Endothelial cell of umbilical vein (primary cell): Measurements from ENCODE around the gene MAGI1. TPM values are rescaled to one million over a fixed set of nuclear protein-coding genes. Genes with fewer than 3 reads are reported as not detected.

Experiments
- BruUV-seq: library from RNA; stranded (reverse); fragments of 400-500 nt; replicated peaks from 2 replicates; lab custom pipeline; 2021; lab: Mats Ljungman, UMichigan
- CTCF ChIA-PET: fragments of 300-600, 350-600 bp; sonication (Branson Sonifier 250); formaldehyde crosslinking; loops from one replicate; lab custom pipeline; 2021; ENCODE audit warnings: antibody characterized with exemption, inconsistent platforms; lab: Charles Lee
- POLR2A ChIA-PET: fragments of 300-600, 350-600 bp; sonication (Branson Sonifier 250); formaldehyde crosslinking; loops from one replicate; lab custom pipeline; 2021; ENCODE audit warnings: antibody characterized with exemption, inconsistent platforms; lab: Charles Lee
- DNase-seq: peaks from one replicate; pipeline ENCODE4 v3.0.0-alpha.2; 2011; ENCODE audit warnings: low read depth, low spot score
- FAIRE-seq: peaks from 2 replicates; lab custom pipeline; 2011; peaks lifted over from hg19 to GRCh38; lab: Jason Lieb, UNC
- H2AFZ ChIP-seq: 2 replicates; pipeline ENCODE4 v1.6.0; 2012; ENCODE audit warnings: low read depth, low read length, control low read depth, inconsistent platforms
- H3K27ac ChIP-seq: 2 replicates; pipeline ENCODE4 v1.5.1; 2011; ENCODE audit warnings: low read depth, mild to moderate bottlenecking, control low read depth, low read length, moderate library complexity; ENCODE audit not compliant: insufficient read depth
- H3K27me3 ChIP-seq, 2 experiments: 2 replicates each; pipeline versions ENCODE4 v1.6.0 to v1.6.1; 2011; ENCODE audit warnings: low read length in 2 of 2, mixed read lengths in 1 of 2; ENCODE audit not compliant: control insufficient read depth in 2 of 2, insufficient read depth in 2 of 2
- H3K36me3 ChIP-seq, 2 experiments: 2 replicates in 1 of 2; 3 replicates in 1 of 2; pipeline ENCODE4 v1.5.1; 2011; ENCODE audit warnings: low read length in 2 of 2, mild to moderate bottlenecking in 1 of 2, moderate library complexity in 1 of 2; ENCODE audit not compliant: control insufficient read depth in 2 of 2, insufficient read depth in 2 of 2; ENCODE audit errors: extremely low read depth in 1 of 2
- H3K4me1 ChIP-seq: 3 replicates; pipeline ENCODE4 v1.5.1; 2011; ENCODE audit warnings: mild to moderate bottlenecking, low read length; ENCODE audit not compliant: control insufficient read depth, insufficient read depth; ENCODE audit errors: extremely low read depth
- H3K4me2 ChIP-seq: 2 replicates; pipeline ENCODE4 v1.6.1; 2011; ENCODE audit warnings: low read length, control low read depth, mixed read lengths; ENCODE audit not compliant: insufficient read depth
- H3K4me3 ChIP-seq, 3 experiments: fragments of 200-600 bp in 1 of 3; sonication (generic), shearing (Covaris generic) in 1 of 3; replicated peaks in 1 of 3; 2 replicates each; pipeline ENCODE4 v1.5.1; 2011 to 2016; ENCODE audit warnings: control low read depth in 3 of 3, low read length in 3 of 3, mild to moderate bottlenecking in 2 of 3, inconsistent platforms in 1 of 3, low read depth in 1 of 3, moderate library complexity in 1 of 3; ENCODE audit not compliant: insufficient read depth in 1 of 3
- H3K79me2 ChIP-seq: 2 replicates; pipeline ENCODE4 v1.6.0; 2012; ENCODE audit warnings: low read length, inconsistent platforms; ENCODE audit not compliant: control insufficient read depth, insufficient read depth
- H3K9ac ChIP-seq: replicated peaks from 2 replicates; pipeline ENCODE3; 2011; ENCODE audit warnings: low read length, control low read depth; ENCODE audit not compliant: insufficient read depth; ENCODE audit errors: extremely low read depth
- H3K9me1 ChIP-seq: replicated peaks from 3 replicates; pipeline ENCODE4 v1.6.0; 2011; ENCODE audit warnings: mild to moderate bottlenecking, low read length; ENCODE audit not compliant: control insufficient read depth, insufficient read depth; ENCODE audit errors: extremely low read depth
- H3K9me3 ChIP-seq: replicated peaks from 2 replicates; pipeline ENCODE4 v1.5.1; 2012; ENCODE audit warnings: low read length, inconsistent platforms; ENCODE audit not compliant: control insufficient read depth, insufficient read depth
- H4K20me1 ChIP-seq: replicated peaks from 2 replicates; pipeline ENCODE3; 2011; ENCODE audit warnings: mild to moderate bottlenecking, low read length; ENCODE audit not compliant: control insufficient read depth, insufficient read depth; ENCODE audit errors: extremely low read depth
- EZH2 ChIP-seq: IDR thresholded peaks from 2 replicates; pipeline ENCODE4 v1.6.1; 2012; ENCODE audit warnings: borderline replicate concordance, low read depth, mild to moderate bottlenecking, moderate library complexity, low read length, inconsistent platforms; ENCODE audit not compliant: severe bottlenecking
- FOS ChIP-seq: IDR thresholded peaks from 2 replicates; pipeline ENCODE4 v1.6.1; 2011; ENCODE audit warnings: mild to moderate bottlenecking, low read length, moderate library complexity, borderline replicate concordance; ENCODE audit not compliant: insufficient read depth
- GATA2 ChIP-seq: IDR thresholded peaks from 2 replicates; pipeline ENCODE4 v1.7.0; 2011; ENCODE audit warnings: low read depth, mild to moderate bottlenecking, moderate library complexity, mixed read lengths, low read length; ENCODE audit not compliant: insufficient read length, insufficient read depth
- JUN ChIP-seq: IDR thresholded peaks from 2 replicates; pipeline ENCODE4 v1.6.1; 2011; ENCODE audit warnings: borderline replicate concordance, low read depth; ENCODE audit not compliant: insufficient read length, insufficient read depth
- MYC ChIP-seq: IDR thresholded peaks from one replicate; pipeline ENCODE4 v1.6.1; 2011; ENCODE audit warnings: mild to moderate bottlenecking, low read depth, low read length
- POLR2A ChIP-seq: IDR thresholded peaks from 2 replicates; pipeline ENCODE4 v1.6.1; 2012; ENCODE audit warnings: low read depth, mild to moderate bottlenecking, control low read depth, low read length
- POLR2AphosphoS5 ChIP-seq: IDR thresholded peaks from 2 replicates; pipeline ENCODE4 v1.6.1; 2012; ENCODE audit warnings: low read depth, mild to moderate bottlenecking, control low read depth, low read length, moderate library complexity; ENCODE audit not compliant: insufficient read depth
- dilution Hi-C: fragments of 300-500 bp; cut with MboI; formaldehyde crosslinking; loops from one replicate; pipeline ENCODE4 v1.15.0; 2019; ENCODE audit warnings: low sequenced_read_pairs; ENCODE audit not compliant: extremely low pct_ligation_motif_present
- intact Hi-C: fragments of 100-400 bp; cut with micrococcal nuclease; formaldehyde crosslinking; loops from one replicate; pipeline ENCODE4 v1.10.0; 2022
- polyA plus RNA-seq, 4 experiments: library from polyadenylated mRNA; depleted of rRNA in 3 of 4; stranded (reverse) in 3 of 4; unstranded in 1 of 4; fragments of >200 nt; gene quantifications; 2 replicates each; pipeline versions ENCODE4 v1.2.1 to v1.2.3, GENCODE V29; 2011 to 2012; ENCODE audit warnings: missing spikeins in 1 of 4
- total RNA-seq: library from RNA; stranded (reverse); gene quantifications from 2 replicates; pipeline ENCODE4 v1.2.3, GENCODE V29; 2021
- TF ChIP-seq, protein P1 (sequence below), 2 donors: IDR thresholded peaks; 1 replicate in 1 of 2; 2 replicates in 1 of 2; pipeline ENCODE4 v1.5.1; 2011; ENCODE audit warnings: low read length in 2 of 2, mild to moderate bottlenecking in 2 of 2, moderate library complexity in 2 of 2, control low read depth in 1 of 2, inconsistent platforms in 1 of 2, low read depth in 1 of 2; ENCODE audit not compliant: insufficient read depth in 1 of 2; ENCODE audit errors: extremely low read depth in 1 of 2
- TF ChIP-seq, protein P2 (sequence below): IDR thresholded peaks from 2 replicates; pipeline ENCODE4 v1.6.1; 2011; ENCODE audit not compliant: insufficient read depth, insufficient read length

Gene MAGI1
- total and polyA plus RNA-seq, 2 donors (not counting 3 experiments of a cell fraction or from before 2014, with no cell fraction given): 10.1 to 47.9 TPM

DNA sequence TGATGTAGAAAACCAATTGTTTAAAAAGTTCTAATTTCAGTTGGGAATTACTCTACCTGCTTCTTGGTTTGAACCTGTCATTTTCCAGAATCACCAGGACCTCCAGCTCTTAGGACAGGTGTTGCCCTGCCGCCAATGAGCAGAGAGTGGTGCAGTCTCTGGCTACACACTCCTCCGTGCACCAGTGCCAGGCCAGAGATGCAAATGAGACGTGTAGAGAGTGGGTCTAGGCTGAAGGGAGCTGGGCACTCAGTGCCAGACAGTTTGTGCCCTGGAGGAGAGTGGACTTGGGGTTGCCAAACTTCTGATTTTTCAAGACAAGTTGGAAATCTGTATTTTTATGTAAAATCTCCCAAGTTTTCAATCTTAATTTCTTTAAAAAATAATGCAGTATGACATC lies 566.2 kb downstream of the MAGI1 start:
- Histone ChIP-seq H3K36me3 (no peaks in the 10 kb centered on the region), H3K27me3 (no peaks in the 10 kb centered on the region), H3K27ac (no peak overlapping the region), H3K4me2 (no peak overlapping the region), H3K9me3 (no peaks in the 10 kb centered on the region), H3K79me2 (no peaks in the 10 kb centered on the region), H3K4me3 (no peak overlapping the region), H3K9me1 (no peaks in the 10 kb centered on the region), H3K4me1 (no peaks in the 10 kb centered on the region), H3K9ac (no peak overlapping the region), H2AFZ (no peak overlapping the region), H4K20me1 (no peaks in the 10 kb centered on the region)
- dilution Hi-C loops: no loop called here
- CTCF ChIA-PET: no interaction called here
- FAIRE-seq (no peak), DNase-seq (no peak)
- TF ChIP-seq JUN (no peak), EZH2 (no peak), POLR2AphosphoS5 (no peak), FOS (no peak), GATA2 (no peak), MYC (no peak)
- BruUV-seq: no TSS peak
- POLR2A ChIA-PET: no interaction called here
- intact Hi-C loops: no loop called here

DNA sequence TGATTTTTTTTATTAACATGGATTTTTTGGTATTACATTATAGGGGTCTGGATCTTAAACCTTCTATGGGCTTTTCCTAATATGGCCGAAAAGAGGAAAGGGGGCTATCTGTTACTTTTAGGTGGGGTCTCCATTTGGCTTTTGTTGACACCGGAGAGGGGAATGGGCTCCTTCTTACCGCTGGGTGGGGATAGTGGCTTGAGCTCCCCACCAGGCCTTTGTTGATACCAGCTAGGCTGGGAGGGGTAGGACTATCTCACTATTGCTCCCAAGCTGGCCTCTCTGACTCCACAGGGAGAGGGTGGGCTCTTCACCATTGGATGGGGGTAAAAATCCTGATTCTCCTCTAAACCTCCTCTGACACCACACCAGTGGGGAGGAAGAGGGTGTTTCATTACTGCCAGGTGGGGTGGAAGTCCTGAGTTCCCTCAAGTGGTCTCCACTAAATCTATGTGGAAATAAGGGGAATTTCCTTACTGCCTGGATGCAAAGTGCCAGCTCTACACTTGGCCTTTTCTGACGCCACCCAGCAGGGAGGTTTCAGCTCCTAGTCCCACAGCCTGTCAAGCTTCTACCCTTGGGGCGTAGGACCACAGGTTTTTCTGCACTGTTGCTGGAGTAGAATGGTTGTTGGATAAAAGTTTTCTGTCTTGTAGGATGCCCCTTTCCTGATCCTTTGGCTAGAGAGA lies 572.3 kb downstream of the MAGI1 start:
- H3K79me2 ChIP-seq: no peaks in the 10 kb centered on the region
- H3K9ac ChIP-seq: no peak overlapping the region
- intact Hi-C loops (no loop called here), dilution Hi-C loops (no loop called here)
- H2AFZ ChIP-seq: no peak overlapping the region
- no peak overlapping the region for H3K4me3 ChIP-seq
- TF ChIP-seq, protein P1, sequence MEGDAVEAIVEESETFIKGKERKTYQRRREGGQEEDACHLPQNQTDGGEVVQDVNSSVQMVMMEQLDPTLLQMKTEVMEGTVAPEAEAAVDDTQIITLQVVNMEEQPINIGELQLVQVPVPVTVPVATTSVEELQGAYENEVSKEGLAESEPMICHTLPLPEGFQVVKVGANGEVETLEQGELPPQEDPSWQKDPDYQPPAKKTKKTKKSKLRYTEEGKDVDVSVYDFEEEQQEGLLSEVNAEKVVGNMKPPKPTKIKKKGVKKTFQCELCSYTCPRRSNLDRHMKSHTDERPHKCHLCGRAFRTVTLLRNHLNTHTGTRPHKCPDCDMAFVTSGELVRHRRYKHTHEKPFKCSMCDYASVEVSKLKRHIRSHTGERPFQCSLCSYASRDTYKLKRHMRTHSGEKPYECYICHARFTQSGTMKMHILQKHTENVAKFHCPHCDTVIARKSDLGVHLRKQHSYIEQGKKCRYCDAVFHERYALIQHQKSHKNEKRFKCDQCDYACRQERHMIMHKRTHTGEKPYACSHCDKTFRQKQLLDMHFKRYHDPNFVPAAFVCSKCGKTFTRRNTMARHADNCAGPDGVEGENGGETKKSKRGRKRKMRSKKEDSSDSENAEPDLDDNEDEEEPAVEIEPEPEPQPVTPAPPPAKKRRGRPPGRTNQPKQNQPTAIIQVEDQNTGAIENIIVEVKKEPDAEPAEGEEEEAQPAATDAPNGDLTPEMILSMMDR (IDR thresholded peaks at IDR 0.05; ENCODE audit: extremely low read depth in 1 of 2, insufficient read depth in 1 of 2, low read depth in 1 of 2, low read length in 2 of 2): no peak
- no peak for TF ChIP-seq FOS
- TF ChIP-seq EZH2: no peak
- TF ChIP-seq POLR2AphosphoS5: no peak
- TF ChIP-seq, protein P2, sequence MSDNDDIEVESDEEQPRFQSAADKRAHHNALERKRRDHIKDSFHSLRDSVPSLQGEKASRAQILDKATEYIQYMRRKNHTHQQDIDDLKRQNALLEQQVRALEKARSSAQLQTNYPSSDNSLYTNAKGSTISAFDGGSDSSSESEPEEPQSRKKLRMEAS: no peak
- TF ChIP-seq GATA2: no peak
- no peak for TF ChIP-seq MYC
- TF ChIP-seq JUN: no peak
- no peak for TF ChIP-seq POLR2A
- H3K9me3 ChIP-seq: no peaks in the 10 kb centered on the region
- no peak overlapping the region for H3K27ac ChIP-seq
- no TSS peak for BruUV-seq
- no peaks in the 10 kb centered on the region for H3K27me3 ChIP-seq
- no peaks in the 10 kb centered on the region for H4K20me1 ChIP-seq
- H3K4me1 ChIP-seq: no peaks in the 10 kb centered on the region
- FAIRE-seq: no peak
- ChIA-PET CTCF (interaction anchor here (1.0 kb wide), 1 partner anchor 207 kb away, joined by 3 read pairs; no protein-coding TSS in a partner anchor), POLR2A (no interaction called here)
- no peaks in the 10 kb centered on the region for H3K9me1 ChIP-seq
- DNase-seq: no peak
- H3K36me3 ChIP-seq: no peaks in the 10 kb centered on the region
- no peak overlapping the region for H3K4me2 ChIP-seq
